Fibroblast of the aortic adventitia (primary cell): ENCODE data around the gene TBC1D22A. TPM values are rescaled to one million over a fixed set of nuclear protein-coding genes. Genes with fewer than 3 reads are reported as not detected.

Experiments used
- DNase-seq: peaks from one replicate; pipeline ENCODE4 v3.0.0-alpha.2; 2010; ENCODE audit warnings: low read depth
- H3K4me3 ChIP-seq: 2 replicates; pipeline ENCODE4 v1.5.1; 2011; ENCODE audit warnings: low read depth, mild to moderate bottlenecking, control low read depth, low read length, moderate library complexity
- total RNA-seq: library from RNA; depleted of rRNA; stranded (reverse); fragments of >200 nt; gene quantifications from 2 replicates; pipeline ENCODE4 v1.2.3, GENCODE V29; 2012; ENCODE audit warnings: low replicate concordance
- TF ChIP-seq, protein P1 (sequence below): IDR thresholded peaks from 2 replicates; pipeline ENCODE4 v1.5.1; 2011; ENCODE audit warnings: mild to moderate bottlenecking, low read length, control low read depth, inconsistent platforms; ENCODE audit not compliant: insufficient read depth

TBC1D22A gene
- total RNA-seq, 1 donor = 13.8 TPM

DNA sequence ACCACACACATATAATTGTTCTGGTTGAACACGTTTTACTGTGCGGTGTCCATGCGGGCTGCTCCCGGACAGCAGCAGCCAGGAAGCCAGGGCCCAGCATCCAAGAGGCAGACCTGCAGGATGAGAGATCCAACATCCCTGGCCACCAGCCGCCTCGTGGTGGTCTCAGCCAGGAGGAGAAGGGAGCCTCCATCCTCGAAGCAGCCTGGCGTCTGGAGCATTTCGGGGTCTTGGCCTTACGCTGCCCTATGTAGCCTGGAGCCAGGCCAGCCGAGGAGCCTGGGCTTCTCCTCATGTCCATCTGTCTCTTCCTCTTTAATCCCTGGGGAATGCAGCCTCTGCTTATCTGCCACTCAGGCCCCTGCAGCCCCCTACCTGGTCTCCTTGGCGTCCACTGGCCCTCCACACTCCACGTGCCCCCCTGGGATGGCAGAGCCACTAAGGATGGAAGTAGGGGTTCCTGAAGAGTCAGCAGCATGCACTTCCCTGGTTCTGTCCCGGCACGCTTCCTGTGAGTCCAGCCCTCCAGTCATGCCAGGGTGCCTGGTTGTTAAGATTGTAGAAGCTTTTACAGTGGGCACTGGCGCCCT is 253.2 kb downstream of the TBC1D22A start:
- DNase-seq = no peak
- H3K4me3 ChIP-seq = no peak overlapping the region
- TF ChIP-seq, protein P1, sequence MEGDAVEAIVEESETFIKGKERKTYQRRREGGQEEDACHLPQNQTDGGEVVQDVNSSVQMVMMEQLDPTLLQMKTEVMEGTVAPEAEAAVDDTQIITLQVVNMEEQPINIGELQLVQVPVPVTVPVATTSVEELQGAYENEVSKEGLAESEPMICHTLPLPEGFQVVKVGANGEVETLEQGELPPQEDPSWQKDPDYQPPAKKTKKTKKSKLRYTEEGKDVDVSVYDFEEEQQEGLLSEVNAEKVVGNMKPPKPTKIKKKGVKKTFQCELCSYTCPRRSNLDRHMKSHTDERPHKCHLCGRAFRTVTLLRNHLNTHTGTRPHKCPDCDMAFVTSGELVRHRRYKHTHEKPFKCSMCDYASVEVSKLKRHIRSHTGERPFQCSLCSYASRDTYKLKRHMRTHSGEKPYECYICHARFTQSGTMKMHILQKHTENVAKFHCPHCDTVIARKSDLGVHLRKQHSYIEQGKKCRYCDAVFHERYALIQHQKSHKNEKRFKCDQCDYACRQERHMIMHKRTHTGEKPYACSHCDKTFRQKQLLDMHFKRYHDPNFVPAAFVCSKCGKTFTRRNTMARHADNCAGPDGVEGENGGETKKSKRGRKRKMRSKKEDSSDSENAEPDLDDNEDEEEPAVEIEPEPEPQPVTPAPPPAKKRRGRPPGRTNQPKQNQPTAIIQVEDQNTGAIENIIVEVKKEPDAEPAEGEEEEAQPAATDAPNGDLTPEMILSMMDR = no peak

DNA sequence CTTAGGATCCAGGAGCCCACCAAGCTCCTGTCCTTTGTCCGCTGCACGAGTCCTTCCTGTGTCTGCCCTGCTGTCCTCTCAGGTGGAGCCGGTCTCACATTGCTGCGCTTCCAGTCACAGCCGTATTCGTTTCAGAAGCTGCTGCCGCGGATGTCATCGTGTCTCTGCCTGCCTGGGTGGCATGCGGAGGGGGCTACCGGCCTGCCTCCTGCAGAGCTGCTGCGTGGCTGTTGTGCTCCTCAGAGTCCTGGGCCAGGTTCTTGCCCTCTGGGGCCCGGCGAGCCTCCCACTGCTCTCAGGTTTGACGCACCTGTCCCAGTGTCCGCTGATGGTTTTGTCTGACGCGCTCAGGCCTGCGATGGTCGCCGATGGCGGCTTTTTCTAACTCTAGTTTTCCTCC is 254.2 kb downstream of the TBC1D22A start:
- TF ChIP-seq, protein P1 = no peak
- DNase-seq = no peak
- H3K4me3 ChIP-seq = no peak overlapping the region

DNA sequence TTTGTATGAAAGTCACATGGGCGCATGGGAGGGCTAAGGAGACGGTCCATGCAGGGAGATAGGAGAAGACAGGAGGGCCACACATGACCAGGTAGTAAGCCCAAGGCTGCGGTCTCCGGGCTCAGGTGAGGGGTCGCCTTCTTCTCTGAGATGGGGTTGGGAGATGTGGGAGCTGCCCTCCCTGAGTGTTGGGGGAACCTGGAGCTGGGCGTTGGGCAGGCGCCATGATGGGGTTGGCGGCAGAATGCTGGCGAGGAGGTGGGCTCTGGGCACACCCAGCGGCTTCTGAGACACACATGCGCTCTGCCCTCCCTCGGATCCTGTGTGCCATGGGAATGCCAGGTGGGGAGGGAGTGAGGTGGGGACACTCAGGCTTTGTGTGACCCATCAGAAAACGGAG is 254.8 kb downstream of the TBC1D22A start:
- DNase-seq = no peak
- no peak overlapping the region for H3K4me3 ChIP-seq
- TF ChIP-seq, protein P1 = no peak

DNA sequence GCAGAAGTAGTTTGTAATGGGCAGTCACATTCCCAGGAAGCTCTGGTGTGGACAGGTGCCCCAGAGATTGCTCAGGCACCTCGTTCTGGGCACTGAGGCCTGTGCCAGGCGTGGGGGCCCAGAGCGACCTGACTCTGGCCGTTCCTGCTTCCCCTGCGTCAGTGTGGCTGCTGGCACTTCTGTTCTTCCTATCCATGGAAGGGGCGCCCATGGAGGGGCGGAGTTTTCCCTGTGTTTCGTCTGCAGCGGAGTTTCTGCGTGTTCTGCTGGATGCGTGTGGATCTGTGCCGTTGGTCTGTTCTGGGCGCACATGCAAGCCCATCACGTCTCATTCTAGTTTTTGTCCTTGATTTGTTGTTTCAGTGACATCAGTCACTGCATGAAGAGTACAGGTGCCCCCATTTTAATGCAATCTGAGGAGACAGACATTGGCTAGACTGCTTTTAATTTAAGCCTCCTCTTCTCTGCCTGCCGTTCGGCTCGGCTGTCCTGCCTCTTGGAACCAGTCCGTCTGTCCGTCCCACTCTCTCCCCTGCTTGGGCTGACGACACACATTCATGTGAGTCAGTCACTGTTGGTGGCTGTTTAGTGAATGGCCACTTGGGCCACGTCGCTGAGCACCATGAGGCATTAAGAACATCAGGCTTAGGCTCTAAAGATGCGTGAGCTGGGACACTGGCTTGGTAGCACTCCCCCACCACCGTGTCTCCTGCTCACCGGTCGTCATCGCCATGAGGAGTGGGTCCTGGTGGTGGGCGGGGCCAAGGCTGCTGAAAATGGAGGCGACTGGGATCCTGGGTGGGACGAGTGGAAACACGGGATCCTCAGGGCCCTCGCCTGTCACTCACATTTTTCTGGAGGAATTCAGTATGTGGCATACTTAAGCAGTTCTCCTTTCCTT is 255.8 kb downstream of the TBC1D22A start:
- TF ChIP-seq, protein P1 = no peak
- no peak for DNase-seq

DNA sequence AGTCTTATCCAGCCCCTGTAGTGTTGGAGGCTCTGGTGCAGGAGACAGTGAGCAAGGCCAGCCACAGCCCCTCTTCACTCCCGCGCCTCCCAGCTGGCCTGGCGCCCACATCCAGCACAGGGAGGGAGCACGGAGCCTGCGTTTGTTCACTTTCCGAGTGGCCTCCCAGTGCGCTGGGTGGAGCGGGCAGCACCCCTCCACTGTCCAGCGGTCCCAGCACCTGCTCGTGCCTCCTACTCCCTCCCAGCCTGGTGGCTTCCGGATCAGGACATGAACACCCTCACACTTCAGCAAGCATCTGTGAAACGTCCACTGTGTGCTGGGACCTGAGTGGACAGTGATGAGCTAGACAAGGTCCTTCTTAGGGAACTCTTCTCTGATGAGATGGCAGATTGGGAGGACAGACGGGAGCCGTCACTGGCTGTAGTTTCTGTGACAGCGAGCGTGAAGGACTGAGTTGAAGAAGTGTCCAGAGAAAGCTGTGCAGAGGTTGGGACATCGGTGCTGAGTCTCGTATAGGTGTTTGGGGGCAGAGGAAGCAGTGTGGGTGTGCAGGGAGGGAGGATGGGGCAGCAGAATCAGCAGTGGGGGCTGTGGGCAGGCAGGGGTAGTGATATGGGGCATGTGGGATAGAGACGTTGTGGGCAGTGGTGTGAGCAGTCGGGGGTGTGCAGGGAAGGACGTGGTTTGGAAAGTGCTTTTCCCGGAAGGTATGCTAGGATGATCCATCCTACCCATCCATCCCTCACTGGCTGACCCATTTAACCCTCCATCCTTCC is 256.8 kb downstream of the TBC1D22A start:
- TF ChIP-seq, protein P1 = no peak
- H3K4me3 ChIP-seq = no peak overlapping the region
- DNase-seq = no peak

More for the DNA sequence above, 255.8 kb downstream of the TBC1D22A start:
- no peak overlapping the region for H3K4me3 ChIP-seq

DNA sequence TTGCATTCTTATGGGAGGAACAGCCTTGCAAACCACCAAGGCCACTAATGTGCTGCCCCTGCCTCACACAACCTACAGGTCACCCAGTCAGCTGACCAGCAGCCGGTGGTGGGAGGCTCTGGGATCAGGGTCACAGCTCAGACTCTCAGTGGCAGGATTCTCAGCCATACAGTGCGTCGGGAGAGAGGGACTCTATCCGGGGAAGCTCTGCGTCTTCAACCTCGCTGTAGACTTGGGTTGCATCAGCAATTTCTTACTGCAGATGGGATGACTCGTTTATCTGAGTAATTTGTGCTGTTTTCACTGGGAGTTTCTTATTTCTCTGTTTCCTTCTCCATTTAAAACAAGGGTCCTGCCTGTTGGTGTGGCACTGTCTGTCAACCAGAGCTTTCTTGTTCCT is 257.7 kb downstream of the TBC1D22A start:
- DNase-seq = no peak

More for the DNA sequence above, 257.7 kb downstream of the TBC1D22A start:
- no peak overlapping the region for H3K4me3 ChIP-seq
- TF ChIP-seq, protein P1 = no peak
